AG09319 (cell line): Measurements from ENCODE around the gene RNF112.

Experiments used
- DNase-seq: peaks from one replicate; pipeline ENCODE4 v3.0.0-alpha.2; 2010; ENCODE audit warnings: low read depth; ENCODE audit errors: extremely low read depth
- CTCF ChIP-seq: IDR thresholded peaks from 2 replicates; pipeline ENCODE4 v1.5.1; 2011; ENCODE audit warnings: low read depth, mild to moderate bottlenecking, inconsistent platforms, low read length, moderate library complexity

RNF112 gene

DNA sequence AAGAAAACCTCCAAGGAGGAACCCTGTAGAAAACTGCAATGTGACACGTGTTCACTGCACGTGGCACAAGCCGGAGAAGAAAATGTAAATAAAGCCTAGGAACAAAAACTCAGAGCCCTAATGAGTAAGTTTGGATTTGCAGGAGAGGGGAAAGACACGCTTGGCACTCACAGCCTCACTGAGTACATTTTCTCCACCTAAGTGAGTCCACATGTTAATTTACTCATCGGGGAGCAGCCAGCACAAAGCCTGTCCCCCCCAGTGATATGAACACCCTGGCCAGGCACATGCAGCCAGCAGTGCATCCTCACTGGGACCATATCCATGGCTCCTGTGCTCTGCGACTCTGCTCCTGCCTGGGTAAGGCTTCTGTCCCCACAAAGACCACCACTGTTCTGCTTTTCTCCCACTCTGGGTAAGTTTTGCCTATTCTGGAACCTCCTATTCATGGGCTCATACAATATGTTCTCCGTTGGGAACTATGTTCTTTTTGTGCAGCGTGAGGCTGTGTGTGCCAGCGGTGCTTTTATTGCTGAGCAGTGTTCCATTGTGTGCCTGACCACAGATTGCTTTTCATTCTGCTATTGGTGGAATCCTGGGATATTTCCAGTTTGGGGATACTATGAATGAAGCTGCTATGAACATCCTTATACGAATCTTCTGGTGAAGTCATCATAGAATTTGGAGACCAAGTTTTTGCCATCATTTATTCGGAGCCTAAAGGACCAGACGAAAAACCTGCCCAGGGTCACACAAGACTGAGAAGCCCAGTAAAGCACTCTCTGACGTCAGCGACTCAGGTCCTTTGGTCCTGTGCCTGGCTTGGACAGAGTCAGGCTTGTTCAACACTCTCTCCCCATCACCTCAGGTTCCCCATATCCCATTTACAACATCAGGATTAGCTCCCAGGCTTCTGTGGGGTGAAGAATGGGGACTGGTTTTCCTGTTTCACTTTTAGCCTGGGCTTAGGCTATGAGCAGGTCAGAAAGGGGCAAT is 53.3 kb downstream of the RNF112 start:
- TF ChIP-seq CTCF: no peak
- no peak for DNase-seq
